Measurements from ENCODE around the gene ZMIZ2.

GRCh38 chr7:44720301-44720700 lies 28.3 kb upstream of the ZMIZ2 start:
- TF ChIP-seq GABPA (IDR thresholded peaks at IDR 0.05 in 1 of 2, conservative IDR thresholded peaks at IDR 0.05 in 1 of 2) = no peak
- TF ChIP-seq YY1 (IDR thresholded peaks at IDR 0.05) = no peak
- TF ChIP-seq CTCF (IDR thresholded peaks at IDR 0.05; ENCODE audit: low read depth, low read length, missing input control) = no peak
- no peak for TF ChIP-seq SP1 (IDR thresholded peaks at IDR 0.05)
- TF ChIP-seq MAX (IDR thresholded peaks at IDR 0.05) = no peak
- no peak for TF ChIP-seq ZBTB33 (IDR thresholded peaks at IDR 0.05)
- TF ChIP-seq HNF4G (IDR thresholded peaks at IDR 0.05) = no peak
- TF ChIP-seq FOXA1 (IDR thresholded peaks at IDR 0.05) = no peak
